Measurements from ENCODE around the gene BIK. TPM values are rescaled to one million over a fixed set of nuclear protein-coding genes. Genes with fewer than 3 reads are reported as not detected.

The BIK gene
- total RNA-seq, 1 donor: 0.86 TPM

- H3K4me3 ChIP-seq (ENCODE audit: low read depth, low read length): no peak overlapping the region
- no peak for DNase-seq (ENCODE audit: low read depth)
- no peak for TF ChIP-seq CTCF (IDR thresholded peaks at IDR 0.05; ENCODE audit: insufficient read depth, low read depth, low read length)
These were observed 56.5 kb downstream of the BIK start for GRCh38 chr22:43167001-43167589.

GRCh38 chr22:43168471-43169309 is 58.1 kb downstream of the BIK start:
- no peak for TF ChIP-seq CTCF (IDR thresholded peaks at IDR 0.05; ENCODE audit: insufficient read depth, low read depth, low read length)
- H3K4me3 ChIP-seq (ENCODE audit: low read depth, low read length): no peak overlapping the region
- DNase-seq (ENCODE audit: low read depth): peak; percentile 28

DNA sequence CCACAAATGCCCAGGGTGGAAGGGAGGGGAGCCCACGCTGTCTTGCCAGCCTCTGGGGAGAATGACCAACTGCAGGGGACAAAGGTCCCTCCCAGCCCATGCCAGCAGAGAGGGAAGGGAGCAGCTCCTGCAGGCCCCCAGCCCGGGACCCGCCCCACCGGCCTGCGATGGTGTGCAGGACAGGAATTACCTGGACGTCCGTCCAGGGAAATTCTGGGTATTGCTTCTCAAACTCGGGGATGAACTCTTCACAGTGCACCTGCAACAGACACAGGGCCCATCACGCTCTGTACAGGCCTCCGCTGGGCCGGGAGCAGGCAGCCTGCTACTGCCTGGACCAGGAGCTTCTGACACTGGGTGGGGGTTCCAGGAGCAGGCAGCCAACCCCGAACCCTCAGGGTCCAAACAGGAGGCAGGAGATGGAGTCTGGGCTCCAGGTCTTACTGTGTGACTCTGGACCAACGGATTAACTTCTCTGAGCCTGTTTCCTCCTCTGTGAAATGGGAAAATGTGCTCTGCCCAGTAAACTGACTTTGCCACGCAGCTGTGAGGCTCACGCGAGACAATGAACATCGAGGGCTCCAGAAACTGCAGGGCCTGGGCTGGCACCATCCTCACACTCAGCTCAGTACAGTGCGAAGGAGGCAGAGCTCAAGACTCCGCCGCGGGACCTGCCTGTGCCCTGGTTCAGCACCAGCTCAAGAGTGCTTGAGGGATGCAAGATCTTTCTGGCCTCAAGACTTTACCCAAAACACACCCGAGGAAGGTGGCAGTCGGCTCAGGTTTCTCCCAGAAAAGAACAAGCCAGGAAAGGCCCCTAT is 59.0 kb downstream of the BIK start:
- TF ChIP-seq CTCF (IDR thresholded peaks at IDR 0.05; ENCODE audit: insufficient read depth, low read depth, low read length): no peak
- H3K4me3 ChIP-seq (ENCODE audit: low read depth, low read length): no peak overlapping the region
- DNase-seq (ENCODE audit: low read depth): no peak

DNA sequence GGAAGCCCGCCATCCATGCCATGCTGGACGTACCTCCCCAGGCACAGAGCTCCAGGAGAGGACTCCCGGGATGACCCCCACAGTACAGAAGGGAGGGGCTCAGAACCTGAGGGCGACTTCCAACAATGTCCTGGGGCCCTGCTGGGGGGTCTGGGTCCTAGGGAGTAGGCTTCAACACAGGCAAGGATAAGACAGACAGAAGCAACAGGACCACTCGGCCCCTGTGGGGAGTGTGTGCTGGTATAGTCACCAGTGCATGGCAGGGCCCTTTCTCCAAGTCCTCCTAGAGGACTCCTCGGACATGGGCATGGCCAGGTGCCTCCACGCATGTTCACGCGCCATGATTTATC is 59.6 kb downstream of the BIK start:
- no peak for DNase-seq (ENCODE audit: low read depth)
- no peak for TF ChIP-seq CTCF (IDR thresholded peaks at IDR 0.05; ENCODE audit: insufficient read depth, low read depth, low read length)
- H3K4me3 ChIP-seq (ENCODE audit: low read depth, low read length): no peak overlapping the region

DNA sequence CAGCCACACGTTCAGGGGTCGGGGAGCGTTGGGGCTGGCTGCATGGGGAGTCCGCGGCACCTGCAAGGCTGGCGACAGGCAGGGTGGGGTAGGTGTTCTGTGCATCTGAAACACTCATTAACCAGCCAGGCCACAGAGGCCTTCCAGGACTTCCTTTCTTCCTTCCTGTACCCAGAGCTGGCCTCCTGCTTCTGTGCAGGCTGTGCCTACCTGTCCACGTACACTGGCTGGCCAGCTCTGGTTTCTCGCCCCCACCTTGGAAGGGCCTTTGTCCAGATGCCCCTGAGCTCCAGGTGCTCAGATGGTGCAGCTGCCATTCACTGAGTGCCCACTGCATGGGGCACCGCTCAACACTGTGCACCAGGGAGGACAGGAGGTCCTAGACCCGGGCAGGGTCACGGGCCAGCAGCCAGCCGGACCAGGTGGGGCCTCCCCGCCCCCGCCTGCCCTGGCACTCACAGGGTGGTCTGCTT is 60.5 kb downstream of the BIK start:
- no peak for TF ChIP-seq CTCF (IDR thresholded peaks at IDR 0.05; ENCODE audit: insufficient read depth, low read depth, low read length)
- no peak for DNase-seq (ENCODE audit: low read depth)
- no peak overlapping the region for H3K4me3 ChIP-seq (ENCODE audit: low read depth, low read length)

DNA sequence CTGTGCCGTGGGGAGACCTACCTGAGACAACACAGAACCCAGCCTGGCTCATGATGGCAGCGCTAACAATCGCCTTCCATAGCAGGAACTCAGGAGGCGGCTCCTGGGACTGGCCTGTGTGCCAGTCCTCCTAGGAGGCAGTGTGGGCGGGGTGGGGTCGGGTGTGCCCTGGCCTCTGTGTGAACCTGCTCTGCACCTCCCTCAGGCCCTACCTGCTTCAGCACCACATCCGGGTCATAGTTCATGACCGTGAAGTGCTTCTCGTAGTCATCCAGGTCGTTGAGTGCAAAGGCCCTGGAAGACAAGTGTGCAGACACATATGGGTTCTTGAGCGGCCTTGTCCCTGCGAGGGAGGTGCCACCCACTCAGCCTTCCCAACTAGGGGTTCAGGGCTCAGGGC is 61.1 kb downstream of the BIK start:
- TF ChIP-seq CTCF (IDR thresholded peaks at IDR 0.05; ENCODE audit: insufficient read depth, low read depth, low read length): no peak
- DNase-seq (ENCODE audit: low read depth): no peak
- no peak overlapping the region for H3K4me3 ChIP-seq (ENCODE audit: low read depth, low read length)
